GM21515 (cell line): Measurements from ENCODE around the gene MRAS.
"Not testable (repeated sequence)": the region's sequence is repeated elsewhere in the genome, so short reads cannot be mapped to it uniquely, and the experiment has no call there.

ENCODE experiments used
- ATAC-seq: cut with Tn5 transposase; IDR thresholded peaks from one replicate; pipeline ENCODE4 v1.9.1; 2021; ENCODE audit not compliant: unreplicated experiment

Gene MRAS

GRCh38 chr3:138442433-138442832, 94.1 kb downstream of the MRAS start:
- no peak for ATAC-seq

- no peak for ATAC-seq
Observed at GRCh38 chr3:138443091-138443490, 94.7 kb downstream of the MRAS start.

GRCh38 chr3:138443521-138444503, 95.4 kb downstream of the MRAS start:
- ATAC-seq, result no peak

GRCh38 chr3:138445236-138445635, 96.9 kb downstream of the MRAS start:
- ATAC-seq, result no peak

- no peak for ATAC-seq
Observed at GRCh38 chr3:138445654-138446053, 97.3 kb downstream of the MRAS start.

- ATAC-seq, result no peak
Observed at GRCh38 chr3:138448631-138449030, 100.3 kb downstream of the MRAS start.

GRCh38 chr3:138449490-138449889, 101.1 kb downstream of the MRAS start:
- no peak for ATAC-seq

- no peak for ATAC-seq
Observed at GRCh38 chr3:138450181-138450580, 101.8 kb downstream of the MRAS start.

GRCh38 chr3:138450704-138451424, 102.5 kb downstream of the MRAS start:
- ATAC-seq, result no peak

- no peak for ATAC-seq
Observed at GRCh38 chr3:138451595-138452162, 103.3 kb downstream of the MRAS start.

GRCh38 chr3:138452436-138452835, 104.1 kb downstream of the MRAS start:
- no peak for ATAC-seq

- ATAC-seq, result not testable (repeated sequence)
Observed at GRCh38 chr3:138453940-138454339, 105.6 kb downstream of the MRAS start.
